ENCODE data around the gene OXCT2. TPM values are rescaled to one million over a fixed set of nuclear protein-coding genes. Genes with fewer than 3 reads are reported as not detected.

OXCT2 gene
- total RNA-seq, 1 donor from 2014 or later = not detected

- intact Hi-C loops (cut with micrococcal nuclease) = loop anchor here (1.0 to 10.0 kb wide), 4 partner anchors 46 to 543 kb away; partner anchors contain the start of genes CAP1, HPCAL4 and MYCL
These were observed 33.5 kb downstream of the OXCT2 start for GRCh38 chr1:39737546-39738169.

- intact Hi-C loops (cut with micrococcal nuclease) = loop anchor here (10.0 kb wide), 2 partner anchors 169 to 541 kb away; partner anchors contain the start of gene MYCL
These were observed 35.4 kb downstream of the OXCT2 start for GRCh38 chr1:39735731-39736130.

GRCh38 chr1:39733161-39733560, 38.0 kb downstream of the OXCT2 start:
- intact Hi-C loops (cut with micrococcal nuclease) = loop anchor here (10.0 kb wide), 2 partner anchors 172 to 538 kb away; partner anchors contain the start of gene MYCL

- intact Hi-C loops (cut with micrococcal nuclease) = loop anchor here (10.0 kb wide), 2 partner anchors 172 to 538 kb away; partner anchors contain the start of gene MYCL
These were observed 38.4 kb downstream of the OXCT2 start for GRCh38 chr1:39732730-39733129.

GRCh38 chr1:39729842-39730241, 41.3 kb downstream of the OXCT2 start:
- intact Hi-C loops (cut with micrococcal nuclease) = loop anchor here (10.0 kb wide), 2 partner anchors 175 to 535 kb away; partner anchors contain the start of gene MYCL

GRCh38 chr1:39729030-39729429, 42.1 kb downstream of the OXCT2 start:
- intact Hi-C loops (cut with micrococcal nuclease) = no loop called here

- intact Hi-C loops (cut with micrococcal nuclease) = no loop called here
These were observed 43.2 kb downstream of the OXCT2 start for GRCh38 chr1:39727932-39728317.

GRCh38 chr1:39727221-39727931, 43.8 kb downstream of the OXCT2 start:
- intact Hi-C loops (cut with micrococcal nuclease) = no loop called here

GRCh38 chr1:39726600-39726999, 44.5 kb downstream of the OXCT2 start:
- intact Hi-C loops (cut with micrococcal nuclease) = no loop called here

- intact Hi-C loops (cut with micrococcal nuclease) = no loop called here
These were observed 48.7 kb downstream of the OXCT2 start for GRCh38 chr1:39722495-39722894.

GRCh38 chr1:39721664-39722063, 49.5 kb downstream of the OXCT2 start:
- intact Hi-C loops (cut with micrococcal nuclease) = loop anchor here (2.0 kb wide), 1 partner anchor 623 kb away; no protein-coding TSS in a partner anchor

- intact Hi-C loops (cut with micrococcal nuclease) = loop anchor here (1.0 to 2.0 kb wide), 6 partner anchors 29 to 622 kb away; partner anchors contain the start of genes HPCAL4 and NT5C1A
These were observed 50.8 kb downstream of the OXCT2 start for GRCh38 chr1:39720094-39720999.

Other genes starting within 250 kb of the OXCT2 start
- 168 and 169 TPM in 2 replicates for gene PABPC4, start 194.6 kb downstream of the OXCT2 start, total RNA-seq
- gene HEYL, start 131.7 kb downstream of the OXCT2 start, total RNA-seq = not detected in 2 replicates
- gene NT5C1A, start 99.2 kb downstream of the OXCT2 start, total RNA-seq = 0.56 and 1.1 TPM in 2 replicates
- gene HPCAL4, start 79.9 kb downstream of the OXCT2 start, total RNA-seq = 3.0 and 3.1 TPM in 2 replicates
- 61.3 and 61.5 TPM in 2 replicates for gene PPIE, start 32.5 kb downstream of the OXCT2 start, total RNA-seq
- 0.12 and 0.22 TPM in 2 replicates for gene BMP8B, start 17.5 kb upstream of the OXCT2 start, total RNA-seq
- gene TRIT1, start 112.2 kb upstream of the OXCT2 start, total RNA-seq = 16.7 and 20.1 TPM in 2 replicates
- 0.44 TPM in 1 of 2 replicates, not detected in the other for gene MYCL, start 130.6 kb upstream of the OXCT2 start, total RNA-seq
- 6.0 and 6.2 TPM in 2 replicates for gene MFSD2A, start 183.8 kb upstream of the OXCT2 start, total RNA-seq